Osteoblast (primary cell): ENCODE results near the gene TRAF5. TPM values are rescaled to one million over a fixed set of nuclear protein-coding genes. Genes with fewer than 3 reads are reported as not detected.

Experiments used
- DNase-seq: peaks from one replicate; pipeline ENCODE4 v3.0.0; 2011; ENCODE audit warnings: low spot score, mixed read lengths; ENCODE audit not compliant: insufficient read length; ENCODE audit errors: missing footprints
- H2AFZ ChIP-seq: 2 replicates; pipeline ENCODE4 v1.6.0; 2011; ENCODE audit warnings: mild to moderate bottlenecking, low read length
- H3K27ac ChIP-seq: 2 replicates; pipeline ENCODE4 v1.5.1; 2011; ENCODE audit warnings: mild to moderate bottlenecking, low read depth, low read length, moderate library complexity
- H3K27me3 ChIP-seq: 2 replicates; pipeline ENCODE4 v1.6.0; 2012; ENCODE audit warnings: mild to moderate bottlenecking, control low read depth, inconsistent platforms, low read length, moderate library complexity; ENCODE audit not compliant: insufficient read depth
- H3K36me3 ChIP-seq: 2 replicates; pipeline ENCODE4 v1.5.1; 2011; ENCODE audit warnings: mild to moderate bottlenecking, low read length, control low read depth, moderate library complexity; ENCODE audit not compliant: insufficient read depth
- H3K4me1 ChIP-seq: 2 replicates; pipeline ENCODE4 v1.5.1; 2011; ENCODE audit warnings: mild to moderate bottlenecking, low read length, control low read depth, moderate library complexity; ENCODE audit not compliant: insufficient read depth
- H3K4me2 ChIP-seq: 2 replicates; pipeline ENCODE4 v1.6.0; 2011; ENCODE audit warnings: mild to moderate bottlenecking, low read length; ENCODE audit not compliant: insufficient read depth
- H3K4me3 ChIP-seq: fragments of 200-600 bp; sonication (generic); 3 replicates; pipeline ENCODE4 v1.5.1; 2012; ENCODE audit warnings: mild to moderate bottlenecking, low read length, inconsistent platforms; ENCODE audit not compliant: insufficient read depth
- H3K79me2 ChIP-seq: 2 replicates; pipeline ENCODE4 v1.6.0; 2012; ENCODE audit warnings: mild to moderate bottlenecking, low read length, control low read depth, inconsistent platforms; ENCODE audit not compliant: insufficient read depth
- H3K9me3 ChIP-seq: 2 replicates; pipeline ENCODE4 v1.5.1; 2011; ENCODE audit warnings: low read depth, low read length, control low read depth
- H4K20me1 ChIP-seq: 2 replicates; pipeline ENCODE4 v1.6.0; 2012; ENCODE audit warnings: mild to moderate bottlenecking, low read length, control low read depth; ENCODE audit not compliant: insufficient read depth
- CTCF ChIP-seq: IDR thresholded peaks from 2 replicates; pipeline ENCODE4 v1.5.1; 2011; ENCODE audit warnings: mild to moderate bottlenecking, low read depth, low read length, moderate library complexity; ENCODE audit errors: extremely low read depth
- total RNA-seq: library from RNA; depleted of rRNA; stranded (reverse); fragments of >200 nt; gene quantifications from 2 replicates; pipeline ENCODE4 v1.2.3, GENCODE V29; 2012

The TRAF5 gene
- total RNA-seq, 1 donor = 15.9 TPM

DNA sequence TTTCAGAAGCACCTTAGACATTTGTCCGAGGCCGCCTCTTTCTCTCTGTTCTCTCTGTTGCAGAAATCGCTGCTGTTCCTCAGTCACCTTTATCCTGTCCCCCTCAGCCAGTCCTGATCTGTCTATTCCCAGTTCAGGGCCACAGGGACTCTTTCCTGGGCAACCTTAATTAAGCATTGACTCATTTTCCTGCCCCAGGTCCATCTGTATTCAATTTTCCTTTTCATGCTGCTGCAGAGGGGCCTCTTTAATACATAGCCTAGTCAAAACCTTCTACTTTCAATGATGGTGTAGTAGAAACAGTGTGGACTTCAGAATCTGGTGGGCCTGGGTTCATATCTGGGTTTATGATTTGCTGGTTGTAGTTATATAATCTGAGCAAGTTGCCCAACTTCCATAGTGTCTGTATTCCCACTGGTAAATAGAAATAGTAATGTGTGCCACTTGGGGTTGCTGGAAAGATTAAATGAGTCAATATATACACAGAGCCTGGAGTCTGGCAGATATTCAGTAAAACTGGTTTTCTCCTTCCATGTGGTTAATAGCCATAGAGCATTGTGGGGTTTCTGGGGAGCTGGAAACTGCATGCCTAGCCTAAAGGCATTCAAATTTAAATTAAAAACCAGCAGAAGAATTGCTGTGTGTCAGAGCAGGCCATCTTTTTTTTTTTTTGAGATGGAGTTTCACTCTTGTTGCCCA, 4.5 kb downstream of the TRAF5 start:
- peak; percentile 79 for DNase-seq

DNA sequence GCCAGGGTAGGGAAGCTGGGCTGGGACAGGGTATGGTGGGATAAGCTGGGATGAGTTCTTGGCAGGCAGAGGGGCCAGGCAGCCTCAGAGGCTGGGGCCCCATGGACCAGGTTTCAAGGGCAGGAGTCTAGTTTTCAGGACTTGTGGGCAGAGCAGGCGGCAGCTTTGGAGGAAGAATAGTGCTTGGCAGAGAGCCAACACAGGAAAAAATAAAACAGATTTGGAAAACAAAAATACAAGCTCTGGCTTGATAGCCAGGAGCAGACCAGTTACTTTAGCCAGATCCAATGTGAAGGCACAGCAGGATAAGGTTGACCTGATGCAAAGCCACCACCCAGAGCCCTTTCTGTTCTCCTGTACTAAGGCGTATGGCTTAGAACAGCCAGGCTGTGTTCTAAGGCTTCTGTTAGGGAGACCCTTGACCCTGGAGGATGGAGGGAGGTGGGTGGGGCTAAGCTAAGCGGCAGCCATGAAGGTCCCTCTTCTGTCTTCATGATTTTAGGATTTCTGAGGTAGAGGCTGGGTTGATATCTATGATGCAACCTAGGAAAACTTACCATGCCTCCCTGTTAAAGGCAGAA, 5.5 kb downstream of the TRAF5 start:
- DNase-seq = no peak
- no peaks in the 10 kb centered on the region for H3K36me3 ChIP-seq
- H3K79me2 ChIP-seq = peaks cover 90% of the 10 kb centered on the region
- no peak overlapping the region for H2AFZ ChIP-seq
- peaks cover 11% of the 10 kb centered on the region for H3K4me1 ChIP-seq
- H3K27ac ChIP-seq = no peak overlapping the region
- no peaks in the 10 kb centered on the region for H3K9me3 ChIP-seq
- H3K4me2 ChIP-seq = no peak overlapping the region
- no peaks in the 10 kb centered on the region for H3K27me3 ChIP-seq
- peaks cover 60% of the 10 kb centered on the region for H4K20me1 ChIP-seq
- no peak overlapping the region for H3K4me3 ChIP-seq
- no peak for TF ChIP-seq CTCF

More for the DNA sequence above, 4.5 kb downstream of the TRAF5 start:
- H3K79me2 ChIP-seq = peaks cover 81% of the 10 kb centered on the region
- no peak overlapping the region for H3K27ac ChIP-seq
- peaks cover 15% of the 10 kb centered on the region for H3K4me1 ChIP-seq
- no peak overlapping the region for H2AFZ ChIP-seq
- H3K9me3 ChIP-seq = no peaks in the 10 kb centered on the region
- no peaks in the 10 kb centered on the region for H3K36me3 ChIP-seq
- no peak overlapping the region for H3K4me2 ChIP-seq
- no peak overlapping the region for H3K4me3 ChIP-seq
- peaks cover 60% of the 10 kb centered on the region for H4K20me1 ChIP-seq
- no peak for TF ChIP-seq CTCF
- no peaks in the 10 kb centered on the region for H3K27me3 ChIP-seq

GRCh38 chr1:211332830-211333229, 6.2 kb downstream of the TRAF5 start:
- Histone ChIP-seq H3K79me2 (peaks cover 91% of the 10 kb centered on the region), H3K4me2 (no peak overlapping the region), H2AFZ (no peak overlapping the region), H3K9me3 (no peaks in the 10 kb centered on the region), H3K27ac (no peak overlapping the region), H4K20me1 (peaks cover 60% of the 10 kb centered on the region), H3K4me3 (no peak overlapping the region), H3K36me3 (no peaks in the 10 kb centered on the region), H3K4me1 (peaks cover 6% of the 10 kb centered on the region), H3K27me3 (no peaks in the 10 kb centered on the region)
- no peak for TF ChIP-seq CTCF
- DNase-seq = no peak

GRCh38 chr1:211333906-211334305, 7.3 kb downstream of the TRAF5 start:
- H3K36me3 ChIP-seq = no peaks in the 10 kb centered on the region
- no peak for DNase-seq
- peaks cover 53% of the 10 kb centered on the region for H4K20me1 ChIP-seq
- H2AFZ ChIP-seq = no peak overlapping the region
- no peak overlapping the region for H3K4me3 ChIP-seq
- H3K27ac ChIP-seq = no peak overlapping the region
- peaks cover 85% of the 10 kb centered on the region for H3K79me2 ChIP-seq
- H3K27me3 ChIP-seq = no peaks in the 10 kb centered on the region
- no peak for TF ChIP-seq CTCF
- H3K4me2 ChIP-seq = no peak overlapping the region
- no peaks in the 10 kb centered on the region for H3K9me3 ChIP-seq
- peaks cover 5% of the 10 kb centered on the region for H3K4me1 ChIP-seq
